ENCODE results near the gene TCF12.

Gene TCF12

GRCh38 chr15:57306161-57306943, 387.9 kb downstream of the TCF12 start:
- peak; percentile 70 for DNase-seq

- no peak for DNase-seq
Observed at GRCh38 chr15:57306944-57307411, 388.5 kb downstream of the TCF12 start.

DNA sequence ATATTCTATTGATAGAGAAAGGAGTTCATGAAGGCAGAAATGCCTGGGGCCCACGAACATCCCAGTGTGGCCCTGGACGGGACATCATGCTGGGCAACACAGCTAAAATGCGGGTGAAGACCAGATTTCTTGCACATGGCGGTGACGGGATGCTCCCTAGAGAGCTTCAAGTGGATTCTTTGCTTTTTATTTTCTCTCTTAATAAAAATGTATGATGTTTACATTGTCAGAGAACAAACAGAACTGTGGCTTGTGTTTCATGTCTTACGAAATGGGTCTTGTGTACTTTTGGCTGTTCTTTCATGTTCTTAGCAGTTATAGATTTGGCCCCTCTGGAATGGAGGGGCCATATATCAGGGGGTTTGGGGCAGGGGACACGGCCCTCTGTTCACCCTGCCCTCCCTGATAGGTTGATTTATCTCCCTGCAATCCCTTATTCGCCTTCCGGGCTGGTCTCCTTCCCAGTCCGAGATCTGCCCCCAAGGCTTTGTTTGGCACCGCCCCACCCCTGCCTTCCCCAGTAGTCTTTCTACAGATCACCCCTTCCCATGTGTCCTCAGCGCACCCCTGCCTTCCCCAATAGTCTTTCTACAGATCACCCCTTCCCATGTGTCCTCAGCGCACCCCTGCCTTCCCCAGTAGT, 389.2 kb downstream of the TCF12 start:
- DNase-seq: no peak

- no peak for DNase-seq
Observed at GRCh38 chr15:57308170-57308545, 389.7 kb downstream of the TCF12 start.

DNA sequence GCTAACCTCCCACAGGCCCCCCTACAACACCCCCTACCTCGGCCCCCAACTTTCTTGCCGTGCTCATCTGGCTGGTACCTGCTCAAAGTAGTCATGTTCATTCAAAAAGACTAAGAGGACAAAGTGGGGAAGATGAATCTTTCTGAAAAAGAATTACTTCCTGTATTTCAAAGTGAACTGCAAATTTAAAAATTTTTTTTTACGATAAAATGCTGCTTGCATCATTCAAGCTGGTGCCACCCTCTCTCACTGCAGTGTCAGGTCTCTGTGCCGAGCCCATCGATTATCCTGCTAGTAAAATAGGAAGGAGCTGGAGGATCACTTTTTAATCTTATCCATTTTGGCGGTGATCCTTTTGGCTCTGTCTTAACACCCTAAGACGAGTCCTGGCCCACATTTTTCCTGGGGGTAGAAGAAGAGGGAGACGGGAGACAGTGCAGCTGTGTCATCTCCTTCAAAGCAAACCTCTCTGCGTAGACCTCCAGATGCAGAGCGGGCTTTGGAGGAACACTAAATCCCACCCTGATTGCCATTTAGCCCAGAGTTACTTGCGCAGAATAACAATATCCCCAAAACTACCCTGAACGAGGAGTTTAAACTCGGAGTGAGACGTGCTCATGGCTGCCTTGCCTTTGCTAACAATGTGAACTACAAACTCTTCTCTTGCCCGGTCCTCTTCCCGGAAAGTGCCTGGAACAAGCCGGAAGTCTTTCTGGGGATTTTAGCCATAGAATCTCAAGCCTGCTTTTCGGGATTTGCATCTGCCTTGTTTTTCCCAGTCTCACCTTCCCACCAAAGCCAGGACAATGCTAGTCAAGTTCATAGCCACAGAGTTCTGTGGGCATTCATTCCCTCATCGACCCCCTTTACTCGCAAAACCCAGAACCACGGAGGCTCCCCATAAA, 391.7 kb downstream of the TCF12 start:
- no peak for DNase-seq

DNA sequence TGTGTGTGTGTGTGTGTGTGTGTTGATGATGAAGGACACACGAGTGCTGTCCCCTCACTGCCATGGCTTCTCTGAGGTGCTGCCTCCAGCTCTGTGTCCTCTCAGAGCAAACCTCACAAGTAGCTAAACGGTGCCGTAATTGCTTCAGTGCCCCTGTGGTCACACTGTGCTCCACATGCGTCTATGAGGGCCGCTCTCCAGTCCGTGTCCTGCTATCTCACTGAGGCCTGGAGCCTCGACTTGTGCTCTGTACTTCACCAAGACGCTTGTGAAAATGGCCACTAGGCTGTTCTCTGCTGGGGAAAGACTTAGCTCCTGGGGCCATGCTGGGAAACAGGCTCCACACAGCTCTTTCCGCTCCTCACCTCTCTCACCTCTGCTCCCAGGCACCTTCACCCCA, 392.4 kb downstream of the TCF12 start:
- DNase-seq: no peak

- DNase-seq: no peak
Observed at GRCh38 chr15:57312006-57312317, 393.5 kb downstream of the TCF12 start.

GRCh38 chr15:57312318-57313133, 394.1 kb downstream of the TCF12 start:
- no peak for DNase-seq

GRCh38 chr15:57313134-57313483, 394.7 kb downstream of the TCF12 start:
- DNase-seq: no peak

GRCh38 chr15:57314221-57314620, 395.8 kb downstream of the TCF12 start:
- DNase-seq: no peak

GRCh38 chr15:57316451-57316850, 398.0 kb downstream of the TCF12 start:
- DNase-seq: no peak

- DNase-seq: no peak
Observed at GRCh38 chr15:57319226-57319918, 400.9 kb downstream of the TCF12 start.

DNA sequence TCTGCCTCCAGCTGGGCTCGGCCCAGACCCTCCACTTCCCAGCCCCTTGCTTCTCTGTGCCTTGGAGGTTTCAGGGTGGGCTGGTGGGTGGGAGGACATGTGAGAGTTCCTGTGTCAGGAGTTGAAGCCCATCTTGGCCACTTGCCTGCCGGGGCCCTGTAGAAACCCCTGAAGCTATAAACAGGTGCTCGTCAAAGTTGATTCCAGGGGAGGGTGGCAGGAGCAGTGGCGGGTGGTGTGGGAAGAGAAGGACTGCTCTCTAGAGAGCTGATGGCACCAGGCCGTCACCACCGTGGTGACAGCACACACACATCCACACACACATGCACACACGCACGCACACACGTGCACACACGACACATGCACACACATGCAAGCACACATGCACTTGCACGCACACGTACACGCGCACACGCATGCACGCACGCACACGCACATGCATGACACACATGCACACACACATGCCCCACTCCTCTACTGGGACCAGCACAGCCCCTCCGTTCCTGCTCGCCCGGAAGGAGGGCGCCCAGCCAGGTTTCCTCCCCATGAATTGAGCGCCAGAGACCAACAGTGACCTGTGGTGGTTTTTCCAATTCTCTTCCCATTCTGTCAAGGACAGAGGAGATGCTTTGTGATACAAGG, 401.6 kb downstream of the TCF12 start:
- no peak for DNase-seq

- no peak for DNase-seq
Observed at GRCh38 chr15:57320631-57321220, 402.3 kb downstream of the TCF12 start.

DNA sequence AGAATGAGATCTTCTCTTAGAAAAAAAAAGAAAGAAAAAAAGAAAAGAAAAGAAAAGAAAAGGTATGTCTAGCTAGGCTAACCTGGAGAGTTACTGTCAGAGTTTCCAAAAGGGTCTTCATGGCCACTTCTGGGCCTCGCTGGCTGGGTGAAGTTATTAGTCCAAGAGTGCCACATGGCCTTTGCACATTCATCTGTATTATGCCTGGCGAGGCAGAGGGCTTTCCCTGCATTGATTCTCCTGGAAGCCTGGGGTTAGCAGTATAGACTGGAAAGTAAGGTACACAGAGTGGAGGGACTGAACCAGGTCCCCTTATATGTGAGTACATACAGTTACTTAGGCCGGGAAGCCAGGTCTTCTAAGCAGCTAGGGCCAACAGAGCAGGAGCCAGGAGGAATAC, 403.0 kb downstream of the TCF12 start:
- no peak for DNase-seq

GRCh38 chr15:57321973-57322601, 403.6 kb downstream of the TCF12 start:
- no peak for DNase-seq

DNA sequence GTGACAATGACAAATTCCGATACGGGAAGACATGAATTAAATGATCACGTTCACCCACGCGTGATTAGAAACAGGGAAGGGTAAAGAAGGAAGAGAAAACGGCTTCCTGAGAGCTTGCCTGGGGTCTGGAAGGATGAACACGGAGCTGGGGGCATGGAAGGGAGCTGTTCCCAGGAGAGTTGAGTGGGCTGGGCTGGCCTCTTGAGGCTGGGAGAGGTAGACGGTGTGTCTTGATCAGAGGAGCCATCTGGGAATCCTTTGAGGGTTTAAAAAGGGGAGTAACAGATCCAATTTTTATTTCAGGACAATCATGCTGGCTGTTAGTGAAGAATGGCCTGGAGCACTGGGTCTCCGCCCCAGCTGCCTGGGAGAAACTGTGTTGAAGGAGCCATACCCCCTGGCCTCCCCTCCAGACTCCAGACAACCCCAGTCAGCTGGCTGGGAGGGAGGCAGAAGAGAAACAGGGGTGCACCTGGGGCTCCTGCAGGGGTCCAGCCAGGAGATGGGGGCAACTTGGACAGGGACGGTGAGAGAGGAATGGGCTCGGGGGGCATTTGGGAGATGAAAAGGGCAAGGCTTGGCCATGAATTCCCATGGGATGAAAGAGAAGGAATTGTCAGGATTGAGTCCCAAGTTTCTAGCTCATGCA, 404.3 kb downstream of the TCF12 start:
- DNase-seq: no peak

DNA sequence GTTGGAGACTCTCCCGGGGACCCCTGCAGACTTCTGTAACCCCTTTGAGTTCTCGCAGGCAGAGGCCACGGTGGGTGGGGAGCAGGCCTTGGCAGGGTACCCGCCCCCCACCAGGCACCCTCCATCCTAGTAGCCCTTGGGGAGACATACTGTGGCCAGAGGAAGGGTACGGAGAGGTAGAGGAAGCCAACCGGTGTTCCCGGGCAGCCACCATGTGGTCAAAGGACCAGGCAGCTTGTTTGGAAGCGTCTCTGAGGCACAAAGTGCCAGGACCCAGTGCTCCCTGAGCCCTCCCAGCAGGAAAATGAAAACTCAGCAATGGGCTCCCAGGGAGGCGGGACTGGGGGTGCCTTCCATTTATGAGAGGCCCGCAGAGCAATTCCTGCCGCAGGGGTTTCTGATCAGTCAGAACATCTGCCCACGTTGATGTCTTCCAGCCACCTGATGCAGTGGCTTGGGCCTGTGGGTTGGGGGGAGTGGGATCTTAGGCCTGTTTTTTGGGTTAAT, 404.9 kb downstream of the TCF12 start:
- no peak for DNase-seq

- DNase-seq: no peak
Observed at GRCh38 chr15:57323806-57324589, 405.6 kb downstream of the TCF12 start.
